Sigmoid colon (tissue), 7 donors: ENCODE results near the gene PTPN3. TPM values are rescaled to one million over a fixed set of nuclear protein-coding genes. Genes with fewer than 3 reads are reported as not detected.

ENCODE experiments used
- DNase-seq: peaks from one replicate; pipeline ENCODE4 v3.0.0-alpha.2; 2019
- H3K27ac ChIP-seq, 4 donors: fragments of 200-600 bp; sonication (generic); one replicate each; pipeline ENCODE4 v1.5.1; 2016 to 2019; ENCODE audit warnings: mild to moderate bottlenecking in 1 of 4
- H3K27me3 ChIP-seq, 3 donors: fragments of 200-600 bp; sonication (generic); one replicate each; pipeline ENCODE4 v1.5.1; 2019; ENCODE audit warnings: mild to moderate bottlenecking in 1 of 3
- H3K36me3 ChIP-seq, 4 donors: fragments of 200-600 bp; sonication (generic); one replicate each; pipeline ENCODE4 v1.5.1; 2016 to 2019
- H3K4me1 ChIP-seq, 4 donors: fragments of 200-600 bp; sonication (generic); one replicate each; pipeline ENCODE4 v1.5.1; 2017 to 2019
- H3K4me3 ChIP-seq, 4 donors: fragments of 200-600 bp; sonication (generic); one replicate each; pipeline ENCODE4 v1.5.1; 2017 to 2019; ENCODE audit warnings: mild to moderate bottlenecking in 2 of 4, moderate library complexity in 1 of 4
- H3K9me3 ChIP-seq, 4 donors: fragments of 200-600 bp in 3 of 4; sonication (generic) in 3 of 4; one replicate each; pipeline versions ENCODE4 v1.5.1 to v1.6.1; 2013 to 2019
- EP300 ChIP-seq, 4 donors: sonication (generic); formaldehyde crosslinking; IDR thresholded peaks; one replicate each; pipeline ENCODE4 v1.6.1; 2017; ENCODE audit warnings: antibody characterized with exemption in 4 of 4
- POLR2A ChIP-seq, 2 donors: fragments of 450-650 bp; IDR thresholded peaks; one replicate each; pipeline ENCODE4 v1.6.1; 2016; ENCODE audit warnings: antibody characterized with exemption in 2 of 2, mild to moderate bottlenecking in 2 of 2, moderate library complexity in 2 of 2
- POLR2AphosphoS5 ChIP-seq, 4 donors: sonication (generic); formaldehyde crosslinking; IDR thresholded peaks; one replicate each; pipeline ENCODE4 v1.6.1; 2017; ENCODE audit warnings: antibody characterized with exemption in 4 of 4
- WGBS, 2 donors: extraction: QIAGEN DNeasy Blood & Tissue Kit; methylation state at CpG; one replicate each; pipeline ENCODE4 v1.1.7; 2013; 5-methylcytosine and 5-hydroxymethylcytosine counted together
- intact Hi-C: fragments of 100-400 bp; cut with DNase I; formaldehyde crosslinking; loops from one replicate; pipeline ENCODE4 v1.15.1; 2023
- polyA plus RNA-seq, 3 donors: library from polyadenylated mRNA; stranded (reverse); fragments of 200-250 nt; gene quantifications; one replicate each; pipeline ENCODE4 v1.2.3, GENCODE V29; 2013
- total RNA-seq, 4 donors: library from RNA; depleted of rRNA; stranded (reverse); fragments of >200 nt; gene quantifications; one replicate each; pipeline ENCODE4 v1.1.0, GENCODE V29; 2016
- TF ChIP-seq, protein P1 (sequence below), 4 experiments: fragments of 450-650 bp in 3 of 4; fragments of 200-600 bp in 1 of 4; IDR thresholded peaks; one replicate each; pipeline ENCODE4 v1.5.1; 2016 to 2019; ENCODE audit warnings: antibody characterized with exemption in 4 of 4, mild to moderate bottlenecking in 3 of 4, moderate library complexity in 2 of 4
- donor health status: healthy with polysubstance abuse.
- donor health status: Bipolar disorder and iron deficiency.
- donor health status: healthy.

The PTPN3 gene
- total and polyA plus RNA-seq, 7 donors, result 1.3 to 25.0 (median 2.5) TPM

DNA sequence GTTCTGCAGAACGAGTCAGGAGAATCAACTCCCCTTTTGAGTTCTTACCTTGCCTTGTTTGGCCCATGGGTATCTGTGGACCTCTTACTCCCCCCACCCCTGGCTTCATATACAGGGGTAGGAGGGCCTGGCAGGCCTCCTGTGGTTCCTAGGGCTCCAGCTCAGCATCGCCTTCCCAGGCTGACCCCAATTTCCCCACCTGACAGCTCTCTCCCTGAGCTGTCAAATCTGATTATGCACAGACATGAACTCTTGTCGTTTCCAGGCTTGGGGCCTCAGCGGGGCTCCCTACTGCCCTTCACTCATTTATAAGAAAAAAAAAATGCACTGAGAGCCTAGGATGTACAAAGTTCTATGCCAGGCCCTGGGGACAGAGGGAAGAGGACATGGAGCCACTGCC lies 67.9 kb downstream of the PTPN3 start:
- Histone ChIP-seq H3K27ac (no peak overlapping the region), H3K9me3 (no peaks in the 10 kb centered on the region), H3K27me3 (no peaks in the 10 kb centered on the region), H3K4me3 (no peak overlapping the region), H3K36me3 (no peaks in the 10 kb centered on the region), H3K4me1 (no peaks in the 10 kb centered on the region)
- WGBS, 2 donors, result 62 to 71% methylated on average over 4 of the region's 4 CpGs
- DNase-seq, result no peak
- intact Hi-C loops, result no loop called here
- TF ChIP-seq POLR2A (IDR thresholded peaks at IDR 0.05) (no peak), POLR2AphosphoS5 (IDR thresholded peaks at IDR 0.05) (no peak), EP300 (IDR thresholded peaks at IDR 0.05) (no peak)
- TF ChIP-seq, protein P1, sequence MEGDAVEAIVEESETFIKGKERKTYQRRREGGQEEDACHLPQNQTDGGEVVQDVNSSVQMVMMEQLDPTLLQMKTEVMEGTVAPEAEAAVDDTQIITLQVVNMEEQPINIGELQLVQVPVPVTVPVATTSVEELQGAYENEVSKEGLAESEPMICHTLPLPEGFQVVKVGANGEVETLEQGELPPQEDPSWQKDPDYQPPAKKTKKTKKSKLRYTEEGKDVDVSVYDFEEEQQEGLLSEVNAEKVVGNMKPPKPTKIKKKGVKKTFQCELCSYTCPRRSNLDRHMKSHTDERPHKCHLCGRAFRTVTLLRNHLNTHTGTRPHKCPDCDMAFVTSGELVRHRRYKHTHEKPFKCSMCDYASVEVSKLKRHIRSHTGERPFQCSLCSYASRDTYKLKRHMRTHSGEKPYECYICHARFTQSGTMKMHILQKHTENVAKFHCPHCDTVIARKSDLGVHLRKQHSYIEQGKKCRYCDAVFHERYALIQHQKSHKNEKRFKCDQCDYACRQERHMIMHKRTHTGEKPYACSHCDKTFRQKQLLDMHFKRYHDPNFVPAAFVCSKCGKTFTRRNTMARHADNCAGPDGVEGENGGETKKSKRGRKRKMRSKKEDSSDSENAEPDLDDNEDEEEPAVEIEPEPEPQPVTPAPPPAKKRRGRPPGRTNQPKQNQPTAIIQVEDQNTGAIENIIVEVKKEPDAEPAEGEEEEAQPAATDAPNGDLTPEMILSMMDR (IDR thresholded peaks at IDR 0.05), result no peak

DNA sequence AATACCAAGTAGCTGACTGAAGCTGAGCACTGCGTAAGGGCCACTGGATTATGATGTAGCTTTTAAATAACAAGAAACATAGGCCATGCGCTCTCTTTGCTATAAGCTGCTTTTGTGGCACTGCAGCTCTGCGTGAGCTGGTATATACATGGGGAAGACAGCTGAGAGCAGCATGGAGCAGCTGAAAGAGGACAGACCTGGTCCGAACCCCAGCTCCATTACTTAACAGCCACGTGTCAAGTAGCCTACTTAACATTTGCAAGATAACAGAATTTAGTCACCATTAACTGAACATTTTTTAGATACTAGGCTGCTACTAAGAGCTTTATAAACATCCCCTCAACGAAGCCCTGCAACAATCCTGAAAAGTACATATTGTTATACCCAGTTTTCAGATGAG lies 69.3 kb downstream of the PTPN3 start:
- TF ChIP-seq, protein P1 (IDR thresholded peaks at IDR 0.05), result no peak
- TF ChIP-seq EP300 (IDR thresholded peaks at IDR 0.05), result no peak
- TF ChIP-seq POLR2AphosphoS5 (IDR thresholded peaks at IDR 0.05), result no peak
- TF ChIP-seq POLR2A (IDR thresholded peaks at IDR 0.05), result no peak
- Histone ChIP-seq H3K27me3 (no peaks in the 10 kb centered on the region), H3K4me3 (no peak overlapping the region), H3K36me3 (no peaks in the 10 kb centered on the region), H3K27ac (no peak overlapping the region), H3K4me1 (no peaks in the 10 kb centered on the region), H3K9me3 (no peaks in the 10 kb centered on the region)
- intact Hi-C loops, result no loop called here
- no peak for DNase-seq
- WGBS, 2 donors, result 82 to 91% methylated on average over 6 of the region's 6 CpGs

DNA sequence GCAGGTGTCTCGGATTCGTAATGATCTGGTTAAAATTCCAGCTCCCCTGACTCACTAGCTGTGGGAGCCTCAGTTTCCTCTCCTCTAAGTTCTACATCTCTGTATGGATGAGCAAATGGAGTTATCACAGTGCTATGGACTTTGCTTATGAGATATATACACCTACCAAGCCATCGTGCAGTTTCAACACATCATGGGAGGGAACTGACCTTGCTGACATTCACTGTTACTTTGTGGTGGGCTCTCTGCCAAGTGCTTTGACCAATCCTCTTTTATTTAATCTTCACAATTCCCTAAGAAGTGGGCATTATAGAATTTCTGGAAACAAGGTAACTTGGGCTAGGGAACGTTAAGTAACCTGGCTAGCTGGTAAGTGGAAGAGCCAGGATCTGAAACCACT lies 70.2 kb downstream of the PTPN3 start:
- 75 to 79% methylated on average over 4 of the region's 4 CpGs for WGBS, 2 donors

DNA sequence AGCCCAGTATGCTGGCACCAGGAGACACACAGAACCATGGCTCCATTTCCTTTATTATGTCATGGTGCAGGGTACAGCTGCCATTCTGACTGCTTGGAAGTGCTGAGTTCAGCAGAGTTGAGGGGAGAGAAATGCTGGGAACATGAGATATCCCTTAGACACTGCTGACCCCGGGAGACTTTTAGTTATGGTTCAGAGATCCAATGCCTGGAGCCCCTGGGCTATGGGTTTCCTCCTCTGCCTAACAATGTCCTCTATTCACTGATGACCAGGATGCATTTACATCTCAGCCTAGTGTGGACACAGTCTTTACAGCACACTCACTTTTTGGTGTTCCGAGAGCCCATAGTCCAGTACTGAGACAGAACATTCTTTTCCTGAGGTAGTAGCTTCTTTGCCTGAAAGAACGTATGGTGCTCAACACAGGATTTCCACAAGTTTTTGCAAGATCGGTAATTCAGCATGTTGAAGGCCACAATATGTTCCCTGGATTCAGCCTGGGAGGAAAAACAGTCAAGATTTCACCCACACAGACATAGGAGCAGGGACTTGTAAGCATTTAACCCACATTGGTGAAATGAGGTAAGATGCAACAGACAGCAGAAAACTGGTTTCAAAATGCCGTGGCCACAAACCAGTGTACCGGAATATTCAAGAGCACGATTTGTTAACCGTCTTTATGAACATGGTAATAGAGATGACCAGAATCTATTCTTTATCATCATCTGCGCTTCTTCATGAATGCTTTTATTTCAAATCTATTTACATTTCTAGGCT lies 71.3 kb downstream of the PTPN3 start:
- TF ChIP-seq, protein P1 (IDR thresholded peaks at IDR 0.05), result no peak
- TF ChIP-seq POLR2A (IDR thresholded peaks at IDR 0.05), result no peak

More for the DNA sequence above, 70.2 kb downstream of the PTPN3 start:
- intact Hi-C loops, result no loop called here
- H3K27ac ChIP-seq, result no peak overlapping the region
- TF ChIP-seq POLR2A (IDR thresholded peaks at IDR 0.05), result no peak
- H3K4me3 ChIP-seq, result no peak overlapping the region
- H3K9me3 ChIP-seq, result no peaks in the 10 kb centered on the region
- no peaks in the 10 kb centered on the region for H3K4me1 ChIP-seq
- no peaks in the 10 kb centered on the region for H3K36me3 ChIP-seq
- DNase-seq, result no peak
- H3K27me3 ChIP-seq, result no peaks in the 10 kb centered on the region

DNA sequence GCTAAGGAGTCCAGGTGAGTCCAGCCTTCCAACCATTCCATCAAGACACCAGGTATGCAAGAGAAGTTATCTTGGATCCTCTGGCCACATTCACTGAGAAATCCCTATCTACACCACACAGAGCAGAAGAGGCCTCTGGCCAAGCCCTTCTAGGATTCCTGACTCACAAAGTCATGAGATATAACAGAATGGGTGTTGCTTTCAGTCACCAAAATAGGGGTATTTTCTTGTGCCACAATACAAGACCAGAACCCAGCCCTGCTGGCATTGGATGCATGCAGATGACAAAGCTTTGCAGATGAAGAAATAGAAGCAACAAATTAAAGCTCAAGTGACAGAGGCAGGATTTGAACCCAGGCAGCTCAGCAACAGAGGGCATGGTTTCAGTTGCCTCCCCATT lies 73.5 kb downstream of the PTPN3 start:
- H3K36me3 ChIP-seq, result no peaks in the 10 kb centered on the region
- TF ChIP-seq EP300 (IDR thresholded peaks at IDR 0.05) (no peak), POLR2AphosphoS5 (IDR thresholded peaks at IDR 0.05) (no peak), POLR2A (IDR thresholded peaks at IDR 0.05) (no peak)
- TF ChIP-seq, protein P1 (IDR thresholded peaks at IDR 0.05), result no peak
- intact Hi-C loops, result no loop called here
- no peaks in the 10 kb centered on the region for H3K27me3 ChIP-seq
- H3K9me3 ChIP-seq, result no peaks in the 10 kb centered on the region
- no peak for DNase-seq
- H3K4me1 ChIP-seq, result no peaks in the 10 kb centered on the region
- no peak overlapping the region for H3K4me3 ChIP-seq
- no peak overlapping the region for H3K27ac ChIP-seq

More for the DNA sequence above, 71.3 kb downstream of the PTPN3 start:
- Histone ChIP-seq H3K4me1 (no peaks in the 10 kb centered on the region), H3K27me3 (no peaks in the 10 kb centered on the region), H3K36me3 (no peaks in the 10 kb centered on the region), H3K27ac (no peak overlapping the region), H3K9me3 (no peaks in the 10 kb centered on the region), H3K4me3 (no peak overlapping the region)
- intact Hi-C loops, result no loop called here
- DNase-seq, result no peak
- WGBS, 2 donors, result 92 to 94% methylated on average over 9 of the region's 9 CpGs
